Spleen (tissue), 13 donors: ENCODE measurements around the gene ATP7A. TPM values are rescaled to one million over a fixed set of nuclear protein-coding genes. Genes with fewer than 3 reads are reported as not detected.
"Not testable (repeated sequence)": the region's sequence is repeated elsewhere in the genome, so short reads cannot be mapped to it uniquely, and the experiment has no call there.

ENCODE experiments used
- DNase-seq: peaks from one replicate; pipeline ENCODE4 v3.0.0-alpha.2; 2020
- H3K27ac ChIP-seq, 8 donors: fragments of 200-600 bp; sonication (generic) in 7 of 8; 1 replicate in 4 of 8; 2 replicates in 4 of 8; pipeline versions ENCODE4 v1.5.0 to v1.8.0; 2016 to 2021; ENCODE audit warnings: inconsistent platforms in 4 of 8, mild to moderate bottlenecking in 4 of 8, moderate library complexity in 1 of 8
- H3K27me3 ChIP-seq, 7 donors: fragments of 200-600 bp; sonication (generic) in 6 of 7; replicated peaks in 1 of 7; 1 replicate in 4 of 7; 2 replicates in 3 of 7; pipeline versions ENCODE4 v1.5.0 to v1.8.0; 2016 to 2021; ENCODE audit warnings: inconsistent platforms in 3 of 7, mild to moderate bottlenecking in 1 of 7
- H3K36me3 ChIP-seq, 6 donors: fragments of 200-600 bp; sonication (generic) in 5 of 6; 1 replicate in 4 of 6; 2 replicates in 2 of 6; pipeline versions ENCODE4 v1.5.0 to v1.8.0; 2016 to 2021; ENCODE audit warnings: inconsistent platforms in 2 of 6
- H3K4me1 ChIP-seq, 6 donors: fragments of 200-600 bp; sonication (generic) in 5 of 6; 1 replicate in 3 of 6; 2 replicates in 3 of 6; pipeline versions ENCODE4 v1.5.0 to v1.8.0; 2016 to 2021; ENCODE audit warnings: inconsistent platforms in 3 of 6
- H3K4me3 ChIP-seq, 8 donors: fragments of 200-600 bp; sonication (generic) in 7 of 8; 1 replicate in 4 of 8; 2 replicates in 4 of 8; pipeline versions ENCODE4 v1.5.0 to v1.8.0; 2016 to 2021; ENCODE audit warnings: inconsistent platforms in 4 of 8, mild to moderate bottlenecking in 4 of 8, moderate library complexity in 2 of 8
- H3K9me3 ChIP-seq, 8 donors: fragments of 200-600 bp; sonication (generic) in 7 of 8; 1 replicate in 4 of 8; 2 replicates in 4 of 8; pipeline versions ENCODE4 v1.5.0 to v1.8.0; 2016 to 2021; ENCODE audit warnings: inconsistent platforms in 4 of 8
- POLR2A ChIP-seq, 3 donors: fragments of 450-650 bp; IDR thresholded peaks; one replicate each; pipeline ENCODE4 v1.5.1; 2017; ENCODE audit warnings: antibody characterized with exemption in 3 of 3, mild to moderate bottlenecking in 1 of 3
- POLR2AphosphoS5 ChIP-seq, 3 donors: sonication (generic); formaldehyde crosslinking; IDR thresholded peaks; one replicate each; pipeline ENCODE4 v1.5.1; 2017; ENCODE audit warnings: antibody characterized with exemption in 3 of 3
- WGBS, 5 donors: extraction: QIAGEN DNeasy Blood & Tissue Kit in 3 of 5; methylation state at CpG; one replicate each; pipeline versions ENCODE4 v1.1.5 to v1.1.7; 2013 to 2018; 5-methylcytosine and 5-hydroxymethylcytosine counted together
- intact Hi-C: fragments of 100-400 bp; cut with DNase I; formaldehyde crosslinking; loops from one replicate; pipeline ENCODE4 v1.15.0; 2023; ENCODE audit warnings: low total_unique reads
- long read RNA-seq, 2 donors: transcript quantifications; one replicate each; lab custom pipeline, GENCODE V29; 2026
- polyA plus RNA-seq, 3 donors: library from polyadenylated mRNA; stranded (reverse); fragments of 200-250 nt; gene quantifications; one replicate each; pipeline ENCODE4 v1.2.1, GENCODE V29; 2013
- total RNA-seq, 7 donors: library from RNA; depleted of rRNA in 3 of 7; stranded (reverse); fragments of >200 nt in 3 of 7; fragmentation: NEBNext Ultra II Directional in 4 of 7; extraction: Animal tissue kit (Norgen Biotek cat#: 25700) in 4 of 7; gene quantifications; one replicate each; pipeline versions ENCODE4 v1.1.0 to v1.2.1, GENCODE V29; 2016 to 2021
- TF ChIP-seq, protein P1 (sequence below), 11 experiments: fragments of 200-600 bp in 7 of 11; fragments of 450-650 bp in 4 of 11; sonication (generic) in 4 of 11; IDR thresholded peaks in 8 of 11; conservative IDR thresholded peaks in 3 of 11; 1 replicate in 7 of 11; 2 replicates in 4 of 11; pipeline versions ENCODE4 v1.4.0 to v1.8.0; 2016 to 2021; ENCODE audit warnings: antibody characterized with exemption in 11 of 11, inconsistent platforms in 4 of 11, mild to moderate bottlenecking in 1 of 11
- donor health status: healthy with polysubstance abuse.
- donor health status: DM: no; HTN: no; CAD: no; lungs with moderate emphysema.
- donor health status: DM: no; HTN: no; CAD: no.
- donor health status: Bipolar disorder and iron deficiency.
- donor health status: healthy.
- donor health status: DM: no; HTN: no; CAD: no.
- donor health status: DM: yes; HTN: yes; CAD: no.

ATP7A gene
- total RNA-seq (10 to 100 TPM; 12.7 to 18.8 (median 16.7) TPM), polyA plus RNA-seq (1 to 10 TPM; 1.4 to 1.5 (median 1.5) TPM)
- long read RNA-seq, donor 1: 0 reads
- long read RNA-seq, donor 2, full-length matches to known transcripts: 1 of 1 reads
- long read RNA-seq, donor 2, partial matches to known transcripts: 0 of 1 reads
- long read RNA-seq, donor 2, other reads (novel, unspliced or antisense): 0 of 1 reads

DNA sequence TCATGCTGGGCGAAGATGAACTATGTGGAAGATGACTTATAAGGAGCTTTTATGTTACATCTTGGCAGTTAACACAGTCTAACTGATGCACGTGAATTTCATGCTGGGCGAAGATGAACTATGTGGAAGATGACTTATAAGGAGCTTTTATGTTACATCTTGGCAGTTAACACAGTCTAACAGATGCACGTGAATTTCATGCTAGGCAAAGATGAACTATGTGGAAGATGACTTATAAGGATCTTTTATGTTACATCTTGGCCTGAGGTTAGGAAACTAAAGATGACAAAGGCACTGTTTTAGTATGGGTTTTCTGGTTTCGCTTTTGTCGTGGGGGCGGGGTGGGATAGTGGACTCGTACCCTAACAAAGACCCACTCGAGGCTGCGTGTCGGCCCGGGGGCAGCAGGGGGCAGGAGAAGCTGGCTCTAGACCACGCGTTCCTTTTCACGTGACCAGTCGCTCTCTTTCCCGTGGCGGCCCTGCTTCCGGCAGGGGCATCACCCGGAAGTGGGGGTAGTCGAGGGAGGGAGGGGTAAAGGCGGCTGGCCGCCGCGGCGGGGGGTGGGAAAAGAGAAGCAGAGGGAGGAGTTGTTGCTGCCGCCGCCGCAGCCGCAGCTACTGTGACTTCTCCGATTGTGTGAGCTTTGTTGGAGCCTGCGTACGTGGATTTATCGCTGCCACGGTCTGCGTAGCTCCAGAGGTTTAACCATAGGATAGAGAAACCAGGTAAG is at the start of gene ATP7A:
ATP7A (plus strand) TSS at position 586 of the 733 bp plus-strand sequence. CDS start 60,949 bp downstream, outside the sequence.
- peak within 1 kb of the TSS; percentile 63 to 88 (median 86) for H3K27ac ChIP-seq
- intact Hi-C loops: no loop called here
- peaks cover 0 to 16% (median 1%) of the 10 kb centered on the region in 6 donors for H3K36me3 ChIP-seq
- TF ChIP-seq POLR2AphosphoS5 (IDR thresholded peaks at IDR 0.05) (peak; percentile 83 to 89 (median 88)), POLR2A (IDR thresholded peaks at IDR 0.05) (peak in 1 of 3 donors; percentile 51)
- TF ChIP-seq, protein P1, sequence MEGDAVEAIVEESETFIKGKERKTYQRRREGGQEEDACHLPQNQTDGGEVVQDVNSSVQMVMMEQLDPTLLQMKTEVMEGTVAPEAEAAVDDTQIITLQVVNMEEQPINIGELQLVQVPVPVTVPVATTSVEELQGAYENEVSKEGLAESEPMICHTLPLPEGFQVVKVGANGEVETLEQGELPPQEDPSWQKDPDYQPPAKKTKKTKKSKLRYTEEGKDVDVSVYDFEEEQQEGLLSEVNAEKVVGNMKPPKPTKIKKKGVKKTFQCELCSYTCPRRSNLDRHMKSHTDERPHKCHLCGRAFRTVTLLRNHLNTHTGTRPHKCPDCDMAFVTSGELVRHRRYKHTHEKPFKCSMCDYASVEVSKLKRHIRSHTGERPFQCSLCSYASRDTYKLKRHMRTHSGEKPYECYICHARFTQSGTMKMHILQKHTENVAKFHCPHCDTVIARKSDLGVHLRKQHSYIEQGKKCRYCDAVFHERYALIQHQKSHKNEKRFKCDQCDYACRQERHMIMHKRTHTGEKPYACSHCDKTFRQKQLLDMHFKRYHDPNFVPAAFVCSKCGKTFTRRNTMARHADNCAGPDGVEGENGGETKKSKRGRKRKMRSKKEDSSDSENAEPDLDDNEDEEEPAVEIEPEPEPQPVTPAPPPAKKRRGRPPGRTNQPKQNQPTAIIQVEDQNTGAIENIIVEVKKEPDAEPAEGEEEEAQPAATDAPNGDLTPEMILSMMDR (IDR thresholded peaks at IDR 0.05 in 8 of 11, conservative IDR thresholded peaks at IDR 0.05 in 3 of 11): peak; percentile 49 to 79 (median 69)
- no peaks in the 10 kb centered on the region for H3K9me3 ChIP-seq
- DNase-seq: peak; percentile 97
- H3K4me3 ChIP-seq: peak within 1 kb of the TSS; percentile 30 to 74 (median 44)
- H3K27me3 ChIP-seq: no peaks in the 10 kb centered on the region
- peaks cover 0 to 29% (median 10%) of the 10 kb centered on the region in 6 donors for H3K4me1 ChIP-seq
- 2 to 45% (median 4%) methylated on average over 16 to 36 of the region's 36 CpGs for WGBS, 5 donors

DNA sequence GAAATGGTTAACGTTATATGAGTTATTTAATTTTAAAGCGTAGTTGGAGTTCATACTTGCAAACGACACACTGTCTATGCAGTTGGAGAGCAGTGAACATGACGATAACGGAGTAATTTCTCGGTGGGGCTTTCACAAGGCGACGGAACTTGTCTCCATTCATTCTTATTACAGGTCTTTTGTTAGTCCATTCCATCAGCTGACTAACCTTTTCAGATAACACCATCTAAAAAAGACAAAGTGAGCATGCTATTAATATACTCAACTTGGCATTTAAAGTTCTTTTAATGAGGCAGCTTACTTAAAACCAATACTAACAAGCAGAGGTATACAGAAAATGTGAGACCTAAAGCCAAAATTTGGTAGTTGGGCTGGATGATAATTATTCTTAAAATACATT is 35.1 kb upstream of the ATP7A start:
- H3K4me3 ChIP-seq: no peak overlapping the region
- no peaks in the 10 kb centered on the region for H3K27me3 ChIP-seq
- no peaks in the 10 kb centered on the region for H3K9me3 ChIP-seq
- no peak overlapping the region for H3K27ac ChIP-seq
- no peaks in the 10 kb centered on the region for H3K4me1 ChIP-seq
- DNase-seq: no peak
- intact Hi-C loops: no loop called here
- H3K36me3 ChIP-seq: peaks cover 0 to 53% (median 8%) of the 10 kb centered on the region in 6 donors
- 94 to 98% (median 95%) methylated on average over 8 of the region's 8 CpGs for WGBS, 5 donors
- TF ChIP-seq POLR2AphosphoS5 (IDR thresholded peaks at IDR 0.05) (no peak), POLR2A (IDR thresholded peaks at IDR 0.05) (no peak)
- TF ChIP-seq, protein P1 (IDR thresholded peaks at IDR 0.05 in 8 of 11, conservative IDR thresholded peaks at IDR 0.05 in 3 of 11): no peak

DNA sequence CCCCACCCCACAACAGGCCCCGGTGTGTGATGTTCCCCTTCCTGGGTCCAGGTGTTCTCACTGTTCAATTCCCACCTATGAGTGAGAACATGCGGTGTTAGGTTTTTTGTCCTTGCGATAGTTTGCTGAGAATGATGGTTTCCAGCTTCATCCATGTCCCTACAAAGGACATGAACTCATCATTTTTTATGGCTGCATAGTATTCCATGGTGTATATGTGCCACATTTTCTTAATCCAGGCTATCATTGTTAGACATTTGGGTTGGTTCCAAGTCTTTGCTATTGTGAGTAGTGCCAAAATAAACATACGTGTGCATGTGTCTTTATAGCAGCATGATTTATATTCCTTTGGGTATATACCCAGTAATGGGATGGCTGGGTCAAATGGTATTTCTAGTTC is 29.1 kb upstream of the ATP7A start:
- intact Hi-C loops, H3K9me3 ChIP-seq, H3K36me3 ChIP-seq, H3K27me3 ChIP-seq, H3K4me3 ChIP-seq, DNase-seq, H3K4me1 ChIP-seq, H3K27ac ChIP-seq: not testable (repeated sequence)
- 89 to 100% (median 94%) methylated on average over 3 to 4 of the region's 4 CpGs for WGBS, 5 donors

DNA sequence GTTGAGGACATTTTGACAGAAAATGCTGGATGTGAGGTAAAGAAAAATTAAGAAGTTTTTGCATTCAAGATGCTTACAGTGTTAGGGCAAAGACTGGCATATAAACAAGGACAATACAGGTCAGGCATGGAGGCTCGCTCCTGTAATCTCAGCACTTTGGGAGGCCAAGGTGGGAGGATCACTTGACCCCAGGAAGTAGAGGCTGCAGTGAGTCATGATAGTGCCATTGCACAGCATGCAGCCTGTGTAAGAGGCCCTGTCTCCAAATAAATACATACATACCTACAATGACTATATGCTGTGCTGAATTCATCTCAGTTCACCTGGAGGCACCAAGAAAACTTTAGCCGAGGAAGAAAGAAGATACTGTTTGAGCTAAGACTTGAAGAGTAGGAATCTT is 17.6 kb upstream of the ATP7A start:
- no peak for DNase-seq
- TF ChIP-seq, protein P1 (IDR thresholded peaks at IDR 0.05 in 8 of 11, conservative IDR thresholded peaks at IDR 0.05 in 3 of 11): no peak
- no peak for TF ChIP-seq POLR2AphosphoS5 (IDR thresholded peaks at IDR 0.05)
- TF ChIP-seq POLR2A (IDR thresholded peaks at IDR 0.05): no peak
- Histone ChIP-seq H3K4me1 (peaks cover 5 to 42% (median 15%) of the 10 kb centered on the region in 6 donors), H3K36me3 (no peaks in the 10 kb centered on the region), H3K4me3 (no peak overlapping the region), H3K27ac (no peak overlapping the region), H3K9me3 (peaks cover 0 to 3% (median 0%) of the 10 kb centered on the region in 8 donors), H3K27me3 (no peaks in the 10 kb centered on the region)
- intact Hi-C loops: no loop called here
- WGBS, 5 donors: 84 to 100% (median 86%) methylated on average over 2 of the region's 2 CpGs
